ENCODE results near the gene NR1H2.
A peak's percentile ranks its signal among the peaks of the same experiment; 100 is the strongest.
"Not testable (repeated sequence)": the region's sequence is repeated elsewhere in the genome, so short reads cannot be mapped to it uniquely, and the experiment has no call there.

Gene NR1H2

DNA sequence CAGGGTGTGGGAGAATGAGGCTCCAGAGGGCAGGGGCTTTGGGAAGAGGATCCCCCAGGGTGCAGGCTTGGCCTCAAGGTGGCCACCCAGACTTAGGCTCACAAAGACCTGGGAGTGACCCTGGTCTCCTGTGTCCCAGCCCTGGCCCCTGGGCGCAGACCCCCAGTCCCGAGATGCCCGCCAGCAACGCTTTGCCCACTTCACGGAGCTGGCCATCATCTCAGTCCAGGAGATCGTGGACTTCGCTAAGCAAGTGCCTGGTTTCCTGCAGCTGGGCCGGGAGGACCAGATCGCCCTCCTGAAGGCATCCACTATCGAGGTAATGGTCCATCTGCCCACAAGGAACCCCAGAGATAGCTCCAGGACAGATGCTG, 2.6 kb downstream of the NR1H2 start:
- no peak for DNase-seq

DNA sequence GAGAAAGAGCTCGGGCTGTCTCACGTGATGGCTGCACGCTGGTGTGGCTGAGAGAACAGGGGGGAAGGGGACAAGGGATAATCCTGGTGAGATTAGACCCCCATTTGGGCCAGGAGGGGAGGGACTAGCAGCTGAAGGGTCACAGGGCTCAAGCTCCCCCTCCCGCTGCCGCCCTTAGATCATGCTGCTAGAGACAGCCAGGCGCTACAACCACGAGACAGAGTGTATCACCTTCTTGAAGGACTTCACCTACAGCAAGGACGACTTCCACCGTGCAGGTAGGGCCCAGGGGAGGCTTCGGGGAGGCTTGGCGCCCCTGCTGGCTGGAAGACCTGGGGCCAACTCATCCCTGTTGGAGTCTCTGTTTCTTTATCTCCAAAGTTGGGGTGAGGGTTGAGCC, 3.3 kb downstream of the NR1H2 start:
- DNase-seq, result no peak

DNA sequence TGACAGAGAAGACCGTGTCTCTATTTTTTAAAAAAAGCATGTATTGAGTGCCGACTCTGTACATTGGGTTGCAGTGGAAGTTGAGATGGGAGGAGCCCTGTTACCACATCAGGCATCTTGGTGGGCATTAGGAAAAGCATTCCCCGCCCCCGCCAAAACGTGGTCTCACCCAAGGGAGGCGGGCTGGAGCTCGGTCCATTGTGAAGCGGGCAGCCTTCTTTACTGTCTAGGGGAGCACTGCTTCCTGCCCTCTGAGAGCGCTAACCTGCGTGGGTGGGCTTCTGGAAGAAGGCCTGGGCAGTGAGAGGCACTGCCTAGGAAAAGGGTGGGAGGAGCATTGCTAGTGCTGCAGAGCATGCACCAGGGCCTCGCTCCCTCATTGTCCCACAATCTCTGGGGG, 3.9 kb downstream of the NR1H2 start:
- no peak for DNase-seq

DNA sequence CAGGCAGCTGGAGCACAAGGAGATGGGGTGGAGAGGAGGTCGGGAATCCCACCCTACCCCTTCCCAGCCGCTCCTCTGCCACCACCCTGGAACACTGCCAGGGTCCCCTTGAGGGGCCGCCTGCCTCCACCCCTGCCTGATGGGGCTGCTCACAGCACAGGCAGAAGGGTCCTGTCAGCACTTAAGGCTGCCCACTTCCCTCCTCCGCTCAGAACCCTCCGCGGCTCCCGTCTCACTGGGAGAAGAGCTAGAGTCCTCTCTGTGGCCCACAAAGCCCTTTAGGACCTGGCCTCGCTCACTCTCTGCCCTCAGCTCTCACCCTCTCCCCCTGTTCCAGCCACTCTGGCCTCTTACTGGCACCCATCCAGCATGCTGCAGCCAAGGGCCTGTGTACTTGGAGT, 4.5 kb downstream of the NR1H2 start:
- DNase-seq, result no peak

DNA sequence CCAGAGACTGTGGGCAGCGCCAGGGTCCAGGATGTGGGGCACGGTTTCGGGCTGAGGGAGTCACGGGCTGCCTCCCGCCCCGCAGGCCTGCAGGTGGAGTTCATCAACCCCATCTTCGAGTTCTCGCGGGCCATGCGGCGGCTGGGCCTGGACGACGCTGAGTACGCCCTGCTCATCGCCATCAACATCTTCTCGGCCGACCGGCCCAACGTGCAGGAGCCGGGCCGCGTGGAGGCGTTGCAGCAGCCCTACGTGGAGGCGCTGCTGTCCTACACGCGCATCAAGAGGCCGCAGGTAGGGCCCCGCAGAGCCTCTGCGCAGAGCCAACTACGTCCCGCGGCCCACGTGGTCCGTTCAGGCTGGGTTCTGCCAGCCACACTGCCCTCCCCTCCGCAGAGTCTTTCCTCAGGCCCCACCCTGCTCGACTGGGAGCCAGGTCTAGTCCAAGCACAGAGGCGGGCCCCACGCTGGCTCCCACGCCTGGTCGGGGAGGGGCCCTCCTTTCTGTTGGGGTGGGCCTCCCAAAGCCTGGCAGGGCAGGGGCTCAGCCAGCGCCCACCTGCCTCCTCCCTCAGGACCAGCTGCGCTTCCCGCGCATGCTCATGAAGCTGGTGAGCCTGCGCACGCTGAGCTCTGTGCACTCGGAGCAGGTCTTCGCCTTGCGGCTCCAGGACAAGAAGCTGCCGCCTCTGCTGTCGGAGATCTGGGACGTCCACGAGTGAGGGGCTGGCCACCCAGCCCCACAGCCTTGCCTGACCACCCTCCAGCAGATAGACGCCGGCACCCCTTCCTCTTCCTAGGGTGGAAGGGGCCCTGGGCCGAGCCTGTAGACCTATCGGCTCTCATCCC, 5.8 kb downstream of the NR1H2 start:
- DNase-seq, result no peak

DNA sequence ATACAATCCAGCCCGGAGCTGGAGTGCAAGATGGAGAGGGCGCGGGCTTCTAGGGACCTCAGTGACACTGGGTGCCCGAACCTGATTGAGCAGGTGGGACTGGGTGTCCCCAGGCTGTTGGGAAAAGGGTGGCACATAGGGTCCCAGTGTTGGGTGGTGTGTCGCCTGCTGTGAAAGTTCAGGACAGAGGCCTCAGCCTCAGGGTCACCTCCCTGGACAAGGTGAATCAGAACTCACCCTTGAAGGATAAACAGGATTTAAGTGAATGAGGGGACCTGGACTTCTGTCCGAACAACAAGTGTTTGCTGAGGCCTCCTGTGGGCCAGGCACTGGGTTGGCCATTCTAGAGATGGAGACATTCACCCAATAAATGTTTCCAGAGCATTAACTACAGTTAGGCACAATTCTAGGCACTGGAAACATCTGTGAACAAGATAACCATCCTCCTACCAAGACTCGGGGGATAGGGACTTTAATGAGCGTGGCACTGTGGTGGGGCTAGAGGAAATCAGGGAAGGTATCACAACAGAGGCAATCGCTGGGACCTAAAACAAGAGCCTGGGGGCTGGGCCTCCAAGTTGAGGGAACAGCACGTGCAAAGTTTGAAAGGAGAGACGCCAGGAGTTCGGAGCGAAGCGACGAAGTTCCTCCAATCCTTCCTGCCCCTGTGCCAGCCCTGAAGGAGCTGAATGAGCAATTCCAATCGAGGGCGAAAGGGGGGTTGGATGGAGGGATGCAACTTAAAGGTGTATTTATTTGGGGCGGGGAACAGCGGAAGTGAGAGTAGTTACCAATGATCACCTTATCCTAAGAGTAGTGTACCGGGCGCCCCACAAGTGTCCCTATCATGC, 7.0 kb downstream of the NR1H2 start:
- no peak for DNase-seq

DNA sequence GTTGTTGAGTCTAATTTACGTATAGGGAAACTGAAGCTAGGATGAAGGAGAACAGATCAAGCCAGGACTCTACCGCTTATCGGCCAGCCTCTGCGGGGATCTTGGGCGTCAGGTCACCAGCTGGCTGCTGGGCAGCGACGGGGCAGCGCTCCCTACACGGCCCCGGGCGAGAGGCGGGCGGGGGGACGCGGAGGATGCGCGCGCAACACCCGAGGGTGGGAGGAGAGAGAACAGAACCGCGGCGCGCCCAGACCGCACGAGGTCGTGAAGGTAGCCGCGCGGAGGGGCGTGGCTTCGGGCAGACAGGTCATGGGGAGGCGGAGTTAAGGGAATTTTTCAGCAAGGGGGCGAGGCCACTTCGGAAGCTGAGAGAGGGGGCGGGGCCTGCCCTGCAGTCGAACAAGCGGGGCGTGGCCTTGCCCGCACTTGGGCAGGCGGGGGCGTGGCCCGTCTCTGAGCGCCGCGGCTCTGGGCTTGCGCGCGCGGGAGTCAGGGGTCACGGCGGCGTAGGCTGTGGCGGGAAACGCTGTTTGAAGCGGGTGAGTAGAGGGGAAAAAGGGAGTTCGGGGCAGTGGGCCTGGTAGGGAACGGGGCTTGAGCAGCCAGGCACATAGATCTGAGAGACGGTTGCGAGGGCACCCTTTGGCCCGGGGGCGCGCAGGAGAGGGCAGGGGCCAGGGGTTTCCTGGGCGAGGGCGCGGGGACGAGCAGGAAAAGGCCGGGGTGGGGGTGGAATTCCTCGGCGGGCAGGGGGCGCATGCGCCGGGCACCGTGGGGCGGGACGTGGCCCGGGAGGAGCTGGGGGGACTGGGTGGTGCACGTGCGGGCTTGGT, 7.8 kb downstream of the NR1H2 start, which contains the start of gene POLD1:
Gene POLD1 (plus strand): TSS at position 496 of the 833 bp plus-strand sequence. CDS start 14,505 bp downstream, outside the sequence.
- DNase-seq, result peak; percentile 99 to 100

DNA sequence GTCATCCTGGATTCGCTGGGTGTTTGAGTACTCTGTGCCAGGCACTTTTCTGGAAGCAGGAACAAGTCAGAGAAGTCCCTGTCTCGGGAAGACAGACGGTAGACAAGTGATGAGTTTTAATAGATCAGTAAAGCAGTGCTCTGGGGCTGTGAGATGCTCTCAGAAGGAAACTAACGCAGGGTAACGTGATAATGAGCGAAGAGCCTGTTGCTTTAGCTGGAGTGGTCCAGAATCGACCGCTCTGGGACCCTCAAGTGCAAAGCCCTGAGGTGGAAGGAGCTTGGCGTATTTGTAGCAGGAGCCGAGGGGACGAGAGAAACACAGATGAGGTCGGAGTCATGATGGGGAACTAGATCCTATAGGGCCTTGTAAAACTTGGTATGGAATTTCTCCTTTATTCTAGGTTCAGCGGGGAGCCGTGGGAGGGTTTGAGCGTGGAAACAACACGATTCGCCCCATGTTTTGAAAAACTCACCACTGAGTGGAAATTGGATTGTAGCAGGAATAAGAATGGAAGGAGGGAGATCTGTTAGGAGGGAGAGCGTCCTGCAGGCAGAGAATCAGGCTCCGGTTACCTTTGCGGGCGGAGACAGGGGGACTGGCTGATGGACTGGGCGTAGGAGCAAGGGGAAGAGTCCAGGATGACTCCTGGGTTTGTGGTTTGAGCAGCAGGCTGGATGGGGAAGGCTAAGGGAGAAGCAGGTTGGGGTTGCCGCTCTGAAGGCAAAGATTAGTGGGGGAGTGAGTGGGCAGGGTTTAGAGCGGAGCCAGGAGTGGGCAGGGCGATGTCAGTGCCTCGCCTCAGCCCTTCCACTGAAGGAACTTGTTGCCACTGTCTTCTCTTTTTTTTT, 8.7 kb downstream of the NR1H2 start:
- DNase-seq, result no peak

DNA sequence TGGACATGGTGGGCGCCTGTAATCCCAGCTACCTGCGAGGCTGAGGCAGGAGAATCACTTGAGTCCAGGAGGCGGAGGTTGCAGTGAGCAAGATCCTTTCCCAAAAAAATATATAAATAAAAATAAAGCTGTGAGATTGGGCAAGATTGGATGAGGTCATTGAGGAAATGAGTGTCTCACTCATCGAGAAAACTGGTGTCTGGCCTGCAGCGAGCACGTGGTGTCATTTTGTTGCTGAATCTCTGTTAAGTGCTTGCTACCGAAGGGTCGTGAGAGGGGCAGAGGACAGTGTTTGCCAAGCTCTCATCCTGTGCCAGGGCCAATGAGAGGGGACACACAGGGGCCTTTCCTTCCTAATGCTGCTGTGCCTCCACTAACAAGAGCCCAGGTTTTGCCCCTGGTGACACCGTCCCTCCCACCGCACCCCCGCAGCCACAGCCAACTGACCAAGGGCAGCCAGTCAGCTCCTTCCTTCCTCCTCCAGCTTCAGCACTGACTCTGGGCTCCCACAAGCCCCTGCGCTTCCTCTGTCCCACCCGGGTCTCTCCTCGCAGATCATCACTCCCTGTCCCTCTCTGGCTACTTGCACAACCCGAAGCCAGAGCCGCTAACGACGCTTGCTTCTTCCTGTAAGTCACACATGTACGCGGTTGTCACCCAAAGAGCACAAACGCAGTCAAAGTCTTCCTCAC, 11.1 kb downstream of the NR1H2 start:
- no peak for DNase-seq

DNA sequence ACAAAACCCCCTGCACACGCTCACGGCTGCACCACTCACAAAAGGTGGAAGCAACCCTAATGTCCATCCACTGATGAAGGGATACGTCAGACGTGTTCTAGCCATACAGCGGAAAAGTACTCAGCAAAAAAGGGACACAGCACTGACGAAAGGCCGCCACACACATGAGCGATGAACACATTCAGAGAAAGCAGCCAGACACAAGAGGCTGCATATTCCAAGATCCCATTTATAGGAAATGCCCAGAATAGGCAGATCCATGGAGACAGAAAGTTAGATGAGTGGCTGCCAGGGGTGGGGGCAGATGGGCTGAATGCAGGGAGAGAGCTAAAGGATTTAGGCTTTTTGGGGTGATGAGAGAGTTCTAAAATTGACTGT, 11.6 kb downstream of the NR1H2 start:
- no peak for DNase-seq

DNA sequence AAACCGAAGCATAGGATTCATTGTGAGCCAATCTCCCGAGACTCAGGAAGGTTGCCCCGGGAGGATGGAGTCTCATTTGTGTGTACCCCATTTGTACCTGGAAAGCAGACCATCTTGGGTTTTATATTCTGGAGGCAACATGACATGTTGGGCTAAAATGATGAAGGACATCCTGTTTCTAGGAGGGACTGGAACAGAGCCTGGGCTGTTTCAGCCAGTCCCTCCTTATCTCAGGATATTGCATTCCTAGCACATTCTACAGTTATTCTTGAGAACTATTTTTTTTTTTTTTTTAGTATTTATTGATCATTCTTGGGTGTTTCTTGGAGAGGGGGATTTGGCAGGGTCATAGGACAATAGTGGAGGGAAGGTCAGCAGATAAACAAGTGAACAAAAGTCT, 14.0 kb downstream of the NR1H2 start:
- DNase-seq, result not testable (repeated sequence)

DNA sequence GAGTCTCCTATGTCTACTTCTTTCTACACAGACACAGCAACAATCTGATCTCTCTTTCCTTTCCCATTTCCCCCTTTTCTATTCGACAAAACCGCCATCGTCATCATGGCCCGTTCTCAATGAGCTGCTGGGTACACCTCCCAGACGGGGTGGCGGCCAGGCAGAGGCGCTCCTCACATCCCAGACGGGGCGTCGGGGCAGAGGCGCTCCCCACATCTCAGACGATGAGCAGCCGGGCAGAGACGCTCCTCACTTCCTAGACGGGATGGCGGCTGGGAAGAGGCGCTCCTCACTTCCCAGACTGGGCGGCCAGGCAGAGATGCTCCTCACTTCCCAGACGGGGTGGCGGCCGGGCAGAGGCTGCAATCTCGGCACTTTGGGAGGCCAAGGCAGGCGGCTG, 14.7 kb downstream of the NR1H2 start:
- not testable (repeated sequence) for DNase-seq

DNA sequence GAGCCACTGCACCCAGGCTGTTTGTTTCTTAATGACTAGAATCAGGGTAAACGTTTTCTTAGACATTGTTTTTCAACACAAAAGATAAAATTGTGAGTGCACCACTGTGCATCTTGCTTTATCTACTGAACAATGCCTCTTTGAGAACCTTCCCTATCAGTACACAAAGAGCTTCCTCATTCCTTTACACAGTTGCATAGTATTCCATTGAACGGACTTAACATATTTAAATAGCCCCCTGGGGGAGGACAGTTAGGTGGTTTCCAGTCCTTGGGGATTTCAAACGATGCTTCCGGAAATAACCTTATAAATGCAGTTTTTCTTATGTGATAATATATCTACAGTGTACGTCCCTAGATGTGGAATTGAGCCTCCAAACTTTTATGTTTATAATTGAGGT, 16.5 kb downstream of the NR1H2 start:
- DNase-seq, result no peak

DNA sequence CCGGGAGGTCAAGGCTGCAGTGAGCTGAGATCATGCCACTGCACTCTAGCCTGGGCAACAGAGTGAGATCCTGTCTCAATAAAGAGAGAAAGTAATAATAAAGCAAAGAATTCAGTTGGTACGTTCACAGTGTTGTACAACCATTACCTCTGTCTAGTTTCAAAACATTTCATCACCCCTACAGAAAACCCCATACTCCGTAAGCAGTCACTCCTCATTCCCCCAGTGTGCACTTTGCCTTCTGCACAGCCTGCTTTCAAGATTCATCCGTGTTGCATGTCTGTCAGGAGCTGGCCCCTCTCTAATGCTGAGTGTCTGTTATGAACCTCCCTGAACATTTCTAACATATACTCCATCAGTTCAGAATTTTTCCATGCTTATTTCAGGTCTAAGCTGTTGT, 17.3 kb downstream of the NR1H2 start:
- DNase-seq, result no peak

DNA sequence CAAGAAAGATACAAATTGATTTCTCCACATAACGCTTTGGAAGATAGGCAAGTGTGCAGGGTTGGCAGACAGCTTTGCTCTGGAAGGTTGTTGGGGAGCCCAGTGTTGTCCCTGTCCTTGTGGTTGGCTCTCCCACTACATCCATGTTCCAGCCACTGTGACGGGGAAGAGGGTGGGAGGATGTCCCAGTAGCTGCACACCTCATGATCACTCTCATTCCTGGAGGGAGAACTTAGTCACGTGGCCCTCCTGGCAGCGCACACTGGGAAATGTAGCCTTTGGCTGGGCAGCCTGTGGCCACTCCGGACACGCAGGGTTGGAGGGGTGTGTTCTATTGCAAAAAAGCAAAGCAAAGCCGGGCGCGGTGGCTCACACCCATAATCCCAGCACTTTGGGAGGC, 17.8 kb downstream of the NR1H2 start:
- DNase-seq, result no peak

DNA sequence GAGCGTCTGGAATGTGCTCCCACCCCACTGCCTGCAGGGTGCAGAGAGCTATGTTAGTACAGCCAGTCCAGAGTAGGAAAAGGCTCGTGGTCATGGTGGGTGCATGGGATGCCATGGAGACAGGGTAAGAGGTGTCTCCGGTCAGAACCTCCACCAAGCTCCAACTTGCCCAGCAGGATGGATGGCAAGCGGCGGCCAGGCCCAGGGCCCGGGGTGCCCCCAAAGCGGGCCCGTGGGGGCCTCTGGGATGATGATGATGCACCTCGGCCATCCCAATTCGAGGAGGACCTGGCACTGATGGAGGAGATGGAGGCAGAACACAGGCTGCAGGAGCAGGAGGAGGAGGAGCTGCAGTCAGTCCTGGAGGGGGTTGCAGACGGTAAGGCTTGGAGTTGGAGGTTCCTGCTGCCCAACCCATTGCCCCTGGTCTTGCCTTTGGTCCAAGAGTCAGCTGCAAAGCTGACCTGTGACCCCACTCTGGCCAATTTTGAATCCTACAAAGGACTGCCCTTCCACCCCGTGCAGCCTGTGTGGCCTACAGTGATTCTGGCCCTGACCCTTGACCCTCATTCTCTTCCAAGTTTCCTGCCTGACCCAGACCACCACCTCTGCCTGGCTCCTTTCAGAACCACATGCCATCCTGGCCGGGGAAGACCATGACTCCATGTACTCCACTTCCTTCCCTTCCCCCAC, 22.6 kb downstream of the NR1H2 start:
- no peak for DNase-seq

DNA sequence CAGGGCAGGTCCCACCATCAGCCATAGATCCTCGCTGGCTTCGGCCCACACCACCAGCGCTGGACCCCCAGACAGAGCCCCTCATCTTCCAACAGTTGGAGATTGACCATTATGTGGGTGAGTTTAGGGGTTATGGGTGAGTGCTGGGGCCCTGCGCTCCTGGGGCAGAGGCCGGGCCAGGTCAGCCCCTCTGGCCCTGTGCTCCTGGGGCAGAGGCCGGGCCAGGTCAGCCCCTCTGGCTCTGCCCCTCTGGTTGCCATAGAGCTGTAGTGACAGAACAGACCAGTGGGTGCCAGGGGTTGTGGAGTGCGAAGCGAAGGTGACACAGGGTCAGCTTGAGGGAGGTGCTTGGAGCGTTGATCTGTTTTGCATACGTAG, 23.1 kb downstream of the NR1H2 start:
- DNase-seq, result no peak

DNA sequence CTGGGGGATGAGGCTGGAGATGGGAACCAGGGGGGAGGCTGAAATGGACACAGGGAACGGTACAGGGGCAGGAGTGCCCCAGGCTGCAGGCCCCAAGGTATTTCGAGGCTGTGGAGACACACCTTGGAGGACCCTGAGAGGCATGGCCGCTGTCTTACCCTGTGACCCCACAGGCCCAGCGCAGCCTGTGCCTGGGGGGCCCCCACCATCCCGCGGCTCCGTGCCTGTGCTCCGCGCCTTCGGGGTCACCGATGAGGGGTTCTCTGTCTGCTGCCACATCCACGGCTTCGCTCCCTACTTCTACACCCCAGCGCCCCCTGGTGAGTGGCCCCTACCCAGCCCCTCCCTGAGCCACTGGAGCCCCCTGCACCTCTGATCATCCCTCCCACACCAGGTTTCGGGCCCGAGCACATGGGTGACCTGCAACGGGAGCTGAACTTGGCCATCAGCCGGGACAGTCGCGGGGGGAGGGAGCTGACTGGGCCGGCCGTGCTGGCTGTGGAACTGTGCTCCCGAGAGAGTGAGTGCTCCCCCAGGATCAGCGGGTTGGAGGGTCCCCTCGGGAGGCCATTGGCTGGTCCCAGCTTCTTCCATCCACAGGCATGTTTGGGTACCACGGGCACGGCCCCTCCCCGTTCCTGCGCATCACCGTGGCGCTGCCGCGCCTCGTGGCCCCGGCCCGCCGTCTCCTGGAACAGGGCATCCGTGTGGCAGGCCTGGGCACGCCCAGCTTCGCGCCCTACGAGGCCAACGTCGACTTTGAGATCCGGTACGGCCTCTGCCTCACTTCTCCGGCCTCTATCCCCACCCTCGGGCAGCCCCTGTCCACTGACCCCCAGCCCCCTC, 25.6 kb downstream of the NR1H2 start:
- no peak for DNase-seq

DNA sequence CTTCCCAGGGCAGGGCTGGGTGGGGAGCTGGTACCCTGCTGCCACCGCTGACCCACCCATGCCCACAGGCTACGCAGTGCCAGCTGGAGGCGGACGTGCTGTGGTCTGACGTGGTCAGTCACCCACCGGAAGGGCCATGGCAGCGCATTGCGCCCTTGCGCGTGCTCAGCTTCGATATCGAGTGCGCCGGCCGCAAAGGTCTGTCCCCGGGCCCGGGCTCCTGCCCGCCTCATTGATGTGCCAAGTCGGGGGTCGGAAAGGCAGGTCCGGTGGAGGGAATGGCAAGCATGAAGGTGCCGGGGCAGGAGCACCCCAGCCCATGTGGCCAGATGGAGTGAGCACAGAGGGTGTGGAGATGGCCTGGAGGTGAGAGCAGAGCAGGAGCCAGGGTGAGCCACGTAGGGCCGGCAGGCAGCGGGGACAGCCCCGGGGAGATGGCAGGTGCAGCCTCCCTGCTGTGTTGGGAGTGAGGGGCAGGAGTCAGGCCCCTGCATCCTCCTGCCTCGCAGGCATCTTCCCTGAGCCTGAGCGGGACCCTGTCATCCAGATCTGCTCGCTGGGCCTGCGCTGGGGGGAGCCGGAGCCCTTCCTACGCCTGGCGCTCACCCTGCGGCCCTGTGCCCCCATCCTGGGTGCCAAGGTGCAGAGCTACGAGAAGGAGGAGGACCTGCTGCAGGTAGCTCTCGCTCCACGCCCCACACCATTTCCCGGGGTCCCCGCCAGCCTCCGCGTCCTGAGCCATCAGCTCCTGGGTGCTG, 26.5 kb downstream of the NR1H2 start:
- no peak for DNase-seq

Data from activated CD4-positive, alpha-beta T cell treated with anti-CD3 and anti-CD28 coated beads for 4 hours (primary cell).